Fibroblast of the conjunctiva (primary cell): ENCODE measurements around the gene ZNF490.

Experiments
- DNase-seq: peaks from one replicate; pipeline ENCODE4 v3.0.0-alpha.2; 2010; ENCODE audit warnings: low read depth

Gene ZNF490

DNA sequence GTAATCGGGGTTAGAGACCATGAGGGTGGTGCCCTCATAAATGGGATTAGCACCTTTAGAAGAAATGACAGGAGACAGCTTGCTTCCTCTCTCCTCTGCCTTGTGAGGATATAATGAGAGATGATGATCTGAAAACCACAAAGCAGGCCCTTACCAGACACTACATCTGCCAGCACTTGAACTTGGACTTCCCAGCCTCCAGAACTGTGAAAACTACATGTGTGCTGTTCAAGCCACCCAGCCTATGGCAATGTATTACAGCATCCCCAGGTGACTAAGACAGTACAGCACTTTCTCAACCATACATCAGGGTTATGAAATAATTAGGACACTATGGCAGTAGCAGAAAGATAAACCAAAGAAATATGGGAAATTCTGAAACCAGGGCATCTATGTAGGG lies 66.8 kb downstream of the ZNF490 start:
- DNase-seq, result no peak
